Neural cell (in vitro differentiated cells): ENCODE results near the gene TLCD5.

Experiments
- CTCF ChIP-seq: fragments of 450-650 bp; IDR thresholded peaks from 2 replicates; pipeline ENCODE4 v1.5.1; 2014; ENCODE audit warnings: antibody characterized with exemption, mild to moderate bottlenecking, moderate library complexity; ENCODE audit not compliant: poor library complexity, severe bottlenecking
- EZH2 ChIP-seq: fragments of 200-600, 300-800 bp; shearing (Covaris generic), sonication (generic); IDR thresholded peaks from 2 replicates; pipeline ENCODE4 v1.6.1; 2014; ENCODE audit warnings: antibody characterized with exemption, low read length, borderline replicate concordance, mild to moderate bottlenecking; ENCODE audit not compliant: insufficient read depth, poor library complexity, severe bottlenecking
- POLR2AphosphoS5 ChIP-seq: IDR thresholded peaks from 2 replicates; pipeline ENCODE4 v1.6.1; 2012
- RAD21 ChIP-seq: fragments of 450-650 bp; conservative IDR thresholded peaks from 2 replicates; pipeline ENCODE4 v1.6.1; 2014; ENCODE audit warnings: antibody characterized with exemption, mild to moderate bottlenecking, moderate library complexity
- REST ChIP-seq: IDR thresholded peaks from 2 replicates; pipeline ENCODE4 v1.6.1; 2012; ENCODE audit warnings: borderline replicate concordance
- TAF1 ChIP-seq: IDR thresholded peaks from 2 replicates; pipeline ENCODE4 v1.6.1; 2012; ENCODE audit warnings: low read depth

- no peak for TF ChIP-seq CTCF
- TF ChIP-seq POLR2AphosphoS5, result no peak
- no peak for TF ChIP-seq RAD21
- no peak for TF ChIP-seq TAF1
- TF ChIP-seq EZH2, result no peak
- TF ChIP-seq REST, result no peak
These were observed 1.8 kb downstream of the TLCD5 start for GRCh38 chr11:120326845-120327281.
